A673 (cell line): ENCODE results near the gene GPC6.

Experiments used
- EZH2 ChIP-seq: fragments of 200-600 bp; sonication (generic); IDR thresholded peaks from 2 replicates; pipeline ENCODE4 v1.6.1; 2017; ENCODE audit warnings: borderline replicate concordance, low read depth, mild to moderate bottlenecking, mixed read lengths, antibody characterized with exemption, low read length; ENCODE audit not compliant: poor library complexity, severe bottlenecking
- TF ChIP-seq, protein P1 (sequence below): fragments of 300-800, 200-600 bp; sonication (generic); conservative IDR thresholded peaks from 2 replicates; pipeline ENCODE4 v1.5.1; 2017; ENCODE audit warnings: low read depth, mild to moderate bottlenecking, antibody characterized with exemption, low read length, moderate library complexity, mixed read lengths

DNA sequence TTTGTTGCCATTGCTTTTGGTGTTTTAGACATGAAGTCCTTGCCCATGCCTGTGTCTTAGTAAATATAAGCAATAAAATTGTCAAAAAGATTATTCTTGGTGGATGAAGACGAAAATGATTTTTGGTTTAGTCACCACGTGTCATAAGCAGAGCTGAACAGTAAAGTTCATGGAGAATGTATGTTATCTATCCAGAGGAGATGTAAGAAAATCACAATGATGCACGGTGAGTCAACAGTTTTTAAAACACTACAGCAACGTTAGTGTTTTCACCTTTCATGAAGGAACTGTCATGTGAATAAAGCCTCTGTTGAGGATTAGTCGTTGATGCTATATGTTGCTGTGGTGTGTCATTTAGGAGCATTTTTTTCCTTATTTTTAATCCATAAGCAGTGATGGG, 137.6 kb downstream of the GPC6 start:
- no peak for TF ChIP-seq EZH2
- TF ChIP-seq, protein P1, sequence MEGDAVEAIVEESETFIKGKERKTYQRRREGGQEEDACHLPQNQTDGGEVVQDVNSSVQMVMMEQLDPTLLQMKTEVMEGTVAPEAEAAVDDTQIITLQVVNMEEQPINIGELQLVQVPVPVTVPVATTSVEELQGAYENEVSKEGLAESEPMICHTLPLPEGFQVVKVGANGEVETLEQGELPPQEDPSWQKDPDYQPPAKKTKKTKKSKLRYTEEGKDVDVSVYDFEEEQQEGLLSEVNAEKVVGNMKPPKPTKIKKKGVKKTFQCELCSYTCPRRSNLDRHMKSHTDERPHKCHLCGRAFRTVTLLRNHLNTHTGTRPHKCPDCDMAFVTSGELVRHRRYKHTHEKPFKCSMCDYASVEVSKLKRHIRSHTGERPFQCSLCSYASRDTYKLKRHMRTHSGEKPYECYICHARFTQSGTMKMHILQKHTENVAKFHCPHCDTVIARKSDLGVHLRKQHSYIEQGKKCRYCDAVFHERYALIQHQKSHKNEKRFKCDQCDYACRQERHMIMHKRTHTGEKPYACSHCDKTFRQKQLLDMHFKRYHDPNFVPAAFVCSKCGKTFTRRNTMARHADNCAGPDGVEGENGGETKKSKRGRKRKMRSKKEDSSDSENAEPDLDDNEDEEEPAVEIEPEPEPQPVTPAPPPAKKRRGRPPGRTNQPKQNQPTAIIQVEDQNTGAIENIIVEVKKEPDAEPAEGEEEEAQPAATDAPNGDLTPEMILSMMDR: no peak
